ENCODE measurements around the gene ACSBG1. TPM values are rescaled to one million over a fixed set of nuclear protein-coding genes. Genes with fewer than 3 reads are reported as not detected.
A peak's percentile ranks its signal among the peaks of the same experiment; 100 is the strongest.

ACSBG1 gene
- total RNA-seq, 3 donors from 2014 or later, result 0.32 to 5.2 (median 0.53) TPM

DNA sequence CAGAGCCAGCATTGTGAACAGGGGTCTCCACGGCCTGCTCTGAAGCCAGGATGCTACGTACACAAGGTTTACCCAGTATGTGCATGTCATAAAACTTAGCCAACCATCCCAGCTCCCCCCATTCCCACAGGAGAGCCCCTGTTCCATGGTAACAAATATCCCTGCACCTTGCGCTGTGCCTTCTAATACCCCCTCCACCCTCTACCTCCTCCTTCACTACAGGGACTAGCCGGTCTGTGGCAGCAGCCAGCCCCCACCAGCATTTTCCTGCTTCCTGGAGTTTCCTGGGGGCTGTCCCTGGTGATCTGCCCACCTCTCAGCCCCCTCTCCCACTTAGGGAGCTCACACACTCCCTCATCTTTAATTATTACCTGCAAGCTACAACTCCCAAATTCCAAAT lies 20.4 kb downstream of the ACSBG1 start:
- Histone ChIP-seq H3K4me3 (no peak overlapping the region), H3K4me1 (ENCODE audit: low read depth) (peaks cover 42% of the 10 kb centered on the region), H3K36me3 (ENCODE audit: low read depth) (no peaks in the 10 kb centered on the region), H3K9me3 (no peaks in the 10 kb centered on the region)
- no peak for ATAC-seq
- intact Hi-C loops (cut with DNase I, micrococcal nuclease), result no loop called here
- no peak for TF ChIP-seq CTCF (IDR thresholded peaks at IDR 0.05)
- DNase-seq, result no peak

DNA sequence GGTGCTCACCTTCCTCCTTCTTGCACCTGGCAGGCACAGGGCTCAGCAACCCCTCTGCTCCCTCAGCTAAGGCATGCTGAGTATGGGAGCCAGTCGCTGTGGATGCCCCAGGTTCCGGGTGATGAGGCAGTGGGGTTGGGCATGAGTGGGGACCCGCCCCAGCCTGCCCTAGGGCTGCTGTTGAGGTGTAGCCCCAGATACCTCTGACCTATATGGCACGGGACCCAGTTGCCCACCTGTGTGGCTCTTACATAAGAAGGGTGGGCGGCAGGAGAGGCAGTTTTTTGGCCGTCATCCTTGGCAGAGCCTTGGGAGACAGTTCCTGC lies 21.0 kb downstream of the ACSBG1 start:
- Histone ChIP-seq H3K4me3 (no peak overlapping the region), H3K9me3 (no peaks in the 10 kb centered on the region), H3K36me3 (ENCODE audit: low read depth) (no peaks in the 10 kb centered on the region), H3K4me1 (ENCODE audit: low read depth) (peaks cover 42% of the 10 kb centered on the region)
- DNase-seq (no peak), ATAC-seq (no peak)
- intact Hi-C loops (cut with DNase I, micrococcal nuclease), result no loop called here
- no peak for TF ChIP-seq CTCF (IDR thresholded peaks at IDR 0.05)

DNA sequence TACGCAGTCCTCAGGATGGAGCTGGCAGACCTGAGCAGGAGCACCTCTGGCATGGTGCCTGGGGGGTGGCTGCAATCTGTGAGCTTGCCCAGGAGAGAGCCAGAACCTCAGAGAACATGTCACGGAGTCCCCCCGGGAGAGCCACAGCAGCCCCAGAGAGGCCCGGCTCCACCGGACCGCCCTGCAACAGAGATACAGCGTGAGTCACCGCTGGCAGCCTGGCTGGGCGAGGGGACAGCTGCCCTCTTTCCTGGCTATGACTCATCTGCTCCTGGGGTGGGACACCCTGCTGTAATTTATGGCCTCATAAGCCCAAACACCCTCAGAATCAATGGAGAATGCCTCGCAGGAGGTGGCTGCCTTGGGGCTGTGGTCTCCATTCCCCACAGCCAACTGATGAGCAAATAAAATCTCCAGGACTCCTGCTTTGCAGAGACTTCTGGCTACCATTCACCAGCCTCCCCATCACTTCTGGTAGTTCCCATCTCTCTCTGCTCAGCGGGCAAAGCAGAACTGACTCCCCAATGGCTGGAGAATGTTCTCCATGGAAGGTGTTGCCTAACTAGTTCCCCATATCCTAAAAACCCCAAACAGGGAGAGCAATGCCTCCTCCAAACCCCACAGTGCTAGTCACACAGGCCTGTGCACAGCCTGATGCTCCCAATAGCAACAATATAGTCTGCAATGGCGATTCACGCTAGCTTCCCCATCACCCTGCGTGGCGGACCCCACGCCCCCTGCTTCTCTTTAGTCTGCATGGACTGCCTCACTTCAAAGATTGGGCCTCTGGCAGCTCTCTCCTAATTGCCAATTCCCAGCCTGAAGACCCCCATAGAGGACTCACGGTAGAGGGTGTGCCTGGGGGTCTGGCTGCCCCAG lies 21.6 kb downstream of the ACSBG1 start:
- intact Hi-C loops (cut with DNase I, micrococcal nuclease), result no loop called here
- TF ChIP-seq CTCF (IDR thresholded peaks at IDR 0.05), result no peak
- Histone ChIP-seq H3K4me1 (ENCODE audit: low read depth) (peaks cover 42% of the 10 kb centered on the region), H3K36me3 (ENCODE audit: low read depth) (no peaks in the 10 kb centered on the region), H3K4me3 (no peak overlapping the region), H3K9me3 (no peaks in the 10 kb centered on the region)
- peak; percentile 66 to 84 (median 81) for DNase-seq
- ATAC-seq, result peak; percentile 77

- Histone ChIP-seq H3K36me3 (ENCODE audit: low read depth) (no peaks in the 10 kb centered on the region), H3K9me3 (no peaks in the 10 kb centered on the region), H3K4me1 (ENCODE audit: low read depth) (peaks cover 42% of the 10 kb centered on the region), H3K4me3 (no peak overlapping the region)
- DNase-seq (no peak), ATAC-seq (no peak)
- no peak for TF ChIP-seq CTCF (IDR thresholded peaks at IDR 0.05)
- intact Hi-C loops (cut with DNase I, micrococcal nuclease), result no loop called here
These were observed 22.4 kb downstream of the ACSBG1 start for GRCh38 chr15:78212008-78212407.

- Histone ChIP-seq H3K9me3 (no peaks in the 10 kb centered on the region), H3K4me1 (ENCODE audit: low read depth) (peaks cover 40% of the 10 kb centered on the region), H3K4me3 (no peak overlapping the region), H3K36me3 (ENCODE audit: low read depth) (no peaks in the 10 kb centered on the region)
- DNase-seq (no peak), ATAC-seq (no peak)
- intact Hi-C loops (cut with DNase I, micrococcal nuclease), result no loop called here
- no peak for TF ChIP-seq CTCF (IDR thresholded peaks at IDR 0.05)
These were observed 23.0 kb downstream of the ACSBG1 start for GRCh38 chr15:78211189-78211921.

Measured in mucosa of descending colon (tissue), 3 donors.